HG03571 (cell line): ENCODE data around the gene CEBPA.
A peak's percentile ranks its signal among the peaks of the same experiment; 100 is the strongest.

ENCODE experiments used
- ATAC-seq: cut with Tn5 transposase; IDR thresholded peaks from one replicate; pipeline ENCODE4 v1.9.1; 2021; ENCODE audit not compliant: unreplicated experiment

CEBPA gene

GRCh38 chr19:33302175-33302973, at the start of gene CEBPA:
TSS of gene CEBPA (minus strand) at chr19:33302534. CDS start at chr19:33302414, 120 bp downstream.
- ATAC-seq, result peak; percentile 68

GRCh38 chr19:33350538-33351309, 48.4 kb upstream of the CEBPA start:
- no peak for ATAC-seq

- no peak for ATAC-seq
Measured at GRCh38 chr19:33349319-33350289, 47.3 kb upstream of the CEBPA start.

- ATAC-seq, result no peak
Measured at GRCh38 chr19:33348301-33349010, 46.1 kb upstream of the CEBPA start.

DNA sequence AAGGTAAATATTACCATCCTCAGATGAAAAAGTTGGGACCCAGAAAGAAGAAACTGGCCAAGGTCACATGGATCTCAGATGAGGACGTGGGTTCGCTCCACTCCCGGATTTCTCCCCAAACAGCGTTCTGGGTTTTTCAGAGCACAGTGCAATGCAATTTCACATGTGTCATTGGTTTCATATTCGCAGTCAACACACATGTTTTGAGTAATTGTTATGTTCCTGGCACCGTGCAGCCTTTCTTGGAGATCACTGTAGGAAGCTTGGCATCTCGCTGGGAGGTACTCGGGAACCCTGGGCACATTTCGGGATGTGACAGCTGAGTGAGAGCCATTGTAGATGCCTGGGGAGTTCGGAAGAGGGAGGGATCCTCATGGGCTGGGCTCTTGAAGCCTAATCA, 45.0 kb upstream of the CEBPA start:
- no peak for ATAC-seq

- no peak for ATAC-seq
Measured at GRCh38 chr19:33346665-33347064, 44.3 kb upstream of the CEBPA start.

GRCh38 chr19:33345163-33345562, 42.8 kb upstream of the CEBPA start:
- ATAC-seq, result no peak

GRCh38 chr19:33344573-33344925, 42.2 kb upstream of the CEBPA start:
- no peak for ATAC-seq

DNA sequence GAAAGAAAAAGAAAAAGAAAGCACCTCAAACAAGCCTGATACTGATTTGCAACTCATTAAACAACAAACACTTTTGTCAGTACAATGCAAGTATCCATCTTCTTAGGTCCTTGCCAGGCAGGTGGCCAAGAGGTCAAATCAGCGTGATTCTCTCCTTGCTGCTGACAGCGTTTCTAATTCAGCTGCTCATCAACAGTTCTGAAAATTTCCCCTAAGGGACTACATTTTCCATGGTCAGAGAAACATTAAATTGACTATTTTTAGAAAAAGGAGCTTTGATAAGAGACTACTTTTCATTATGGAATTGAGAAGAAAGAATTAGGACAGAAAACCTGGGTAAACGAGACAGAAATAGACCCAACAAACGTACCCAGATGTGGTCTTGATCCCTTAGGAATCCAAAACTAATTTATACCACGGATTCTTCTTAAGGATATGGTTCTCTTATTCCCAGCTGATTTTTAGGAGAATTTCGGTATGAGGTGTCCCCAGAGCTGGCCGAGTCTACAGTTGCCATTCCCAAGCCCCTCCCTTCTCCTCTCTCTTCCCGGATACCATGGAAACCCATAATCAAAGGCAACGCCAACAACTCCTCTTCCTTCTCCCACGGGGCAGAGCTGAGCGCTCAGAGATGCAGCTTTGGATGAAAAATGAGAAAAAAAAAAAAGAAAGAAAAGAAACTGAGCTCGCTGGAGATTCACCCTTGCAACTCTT, 41.7 kb upstream of the CEBPA start:
- no peak for ATAC-seq

- ATAC-seq, result no peak
Measured at GRCh38 chr19:33343301-33343700, 41.0 kb upstream of the CEBPA start.

GRCh38 chr19:33340991-33341390, 38.7 kb upstream of the CEBPA start:
- no peak for ATAC-seq

- no peak for ATAC-seq
Measured at GRCh38 chr19:33339016-33339984, 37.0 kb upstream of the CEBPA start.

GRCh38 chr19:33335446-33335845, 33.1 kb upstream of the CEBPA start:
- ATAC-seq, result no peak

- no peak for ATAC-seq
Measured at GRCh38 chr19:33334271-33334670, 31.9 kb upstream of the CEBPA start.

- no peak for ATAC-seq
Measured at GRCh38 chr19:33333642-33334041, 31.3 kb upstream of the CEBPA start.

DNA sequence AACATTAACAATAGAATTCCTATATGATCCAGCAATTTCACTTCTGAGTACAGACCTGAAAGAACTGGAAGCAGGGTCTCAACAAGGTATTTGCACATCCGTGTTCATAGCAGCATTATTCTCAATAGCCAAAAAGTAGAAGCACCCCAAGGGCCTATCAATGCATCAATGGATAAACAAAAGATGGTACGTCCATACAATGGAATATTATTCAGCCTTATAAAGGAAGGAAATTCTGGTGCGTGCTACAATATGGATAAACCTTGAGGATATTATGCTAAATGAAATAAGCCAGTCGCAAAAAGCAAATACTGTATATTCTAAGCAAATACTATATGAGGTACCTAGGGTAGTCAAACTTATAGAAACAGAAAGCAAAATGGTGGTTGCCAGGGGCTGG, 30.8 kb upstream of the CEBPA start:
- no peak for ATAC-seq

DNA sequence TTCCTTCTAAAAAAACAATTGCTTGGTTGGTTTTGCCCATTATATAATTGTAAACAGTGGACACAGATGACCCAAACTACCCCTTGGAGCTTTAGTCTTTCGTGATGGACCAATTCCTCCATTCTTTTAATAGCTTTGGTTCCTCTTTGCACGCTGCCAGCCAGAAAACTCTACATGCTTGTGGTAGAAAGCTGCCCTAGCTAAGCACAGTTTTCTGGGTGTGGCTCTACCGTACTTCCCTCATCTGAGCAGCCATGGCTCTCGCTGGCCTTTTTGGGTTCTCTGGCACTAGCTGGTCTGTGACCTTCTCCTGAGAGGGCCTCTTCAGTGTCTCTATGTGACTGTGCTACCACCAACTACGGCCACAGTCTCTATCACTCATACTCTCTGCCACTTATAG, 29.9 kb upstream of the CEBPA start:
- ATAC-seq, result no peak

GRCh38 chr19:33329736-33330135, 27.4 kb upstream of the CEBPA start:
- ATAC-seq, result no peak

DNA sequence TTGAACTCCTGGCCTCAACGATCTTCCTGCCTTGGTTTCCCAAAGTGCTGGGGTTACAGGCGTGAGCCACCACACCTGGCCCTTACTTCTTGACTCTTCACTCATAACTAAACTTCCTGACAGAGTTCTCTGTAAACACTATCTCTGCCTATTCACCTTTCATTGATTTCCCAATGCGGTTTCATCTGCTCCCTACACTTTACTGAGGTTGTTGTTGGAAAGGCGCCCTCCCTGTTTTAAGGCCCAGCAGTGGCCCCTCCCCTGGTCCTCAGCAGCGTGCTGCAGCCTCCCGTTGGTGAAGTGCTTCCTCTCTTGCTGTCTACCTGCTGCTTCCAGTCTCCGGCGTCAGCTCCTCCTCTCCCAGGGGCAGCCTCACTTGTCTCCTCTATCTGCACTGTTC, 26.7 kb upstream of the CEBPA start:
- ATAC-seq, result no peak
